Measurements from ENCODE around the gene RBX1. TPM values are rescaled to one million over a fixed set of nuclear protein-coding genes. Genes with fewer than 3 reads are reported as not detected.
A peak's percentile ranks its signal among the peaks of the same experiment; 100 is the strongest.

Gene RBX1
- total RNA-seq, 1 donor from 2014 or later = 69.7 TPM

GRCh38 chr22:41009222-41009948, 58.2 kb downstream of the RBX1 start:
- no peak overlapping the region for H3K27ac ChIP-seq (replicated peaks)
- H3K9me3 ChIP-seq (replicated peaks) = no peaks in the 10 kb centered on the region
- intact Hi-C loops (cut with micrococcal nuclease) = no loop called here
- no peak for DNase-seq
- no peak overlapping the region for H3K4me3 ChIP-seq
- no peaks in the 10 kb centered on the region for H3K27me3 ChIP-seq (ENCODE audit: low read depth)
- no peaks in the 10 kb centered on the region for H3K4me1 ChIP-seq
- TF ChIP-seq CTCF (IDR thresholded peaks at IDR 0.05; ENCODE audit: borderline replicate concordance) = no peak
- H3K36me3 ChIP-seq = no peaks in the 10 kb centered on the region

GRCh38 chr22:41015003-41015402, 63.8 kb downstream of the RBX1 start:
- no peak overlapping the region for H3K4me3 ChIP-seq
- no peak overlapping the region for H3K27ac ChIP-seq (replicated peaks)
- no peak for TF ChIP-seq CTCF (IDR thresholded peaks at IDR 0.05; ENCODE audit: borderline replicate concordance)
- H3K4me1 ChIP-seq = no peaks in the 10 kb centered on the region
- intact Hi-C loops (cut with micrococcal nuclease) = no loop called here
- H3K36me3 ChIP-seq = no peaks in the 10 kb centered on the region
- H3K9me3 ChIP-seq (replicated peaks) = no peaks in the 10 kb centered on the region
- no peaks in the 10 kb centered on the region for H3K27me3 ChIP-seq (ENCODE audit: low read depth)
- DNase-seq = no peak

GRCh38 chr22:41021061-41021612, 70.0 kb downstream of the RBX1 start:
- no peaks in the 10 kb centered on the region for H3K36me3 ChIP-seq
- peak; percentile 14 for DNase-seq
- no peaks in the 10 kb centered on the region for H3K9me3 ChIP-seq (replicated peaks)
- no peak for TF ChIP-seq CTCF (IDR thresholded peaks at IDR 0.05; ENCODE audit: borderline replicate concordance)
- intact Hi-C loops (cut with micrococcal nuclease) = loop anchor here (10.0 kb wide), 1 partner anchor 74 kb away; the partner anchor contains the start of gene EP300
- peak overlapping the region; percentile 99 for H3K27ac ChIP-seq (replicated peaks)
- H3K4me3 ChIP-seq = peak overlapping the region; percentile 84
- H3K27me3 ChIP-seq (ENCODE audit: low read depth) = no peaks in the 10 kb centered on the region
- H3K4me1 ChIP-seq = peaks cover 26% of the 10 kb centered on the region

- TF ChIP-seq CTCF (IDR thresholded peaks at IDR 0.05; ENCODE audit: borderline replicate concordance) = peak; percentile 45
- Histone ChIP-seq H3K36me3 (no peaks in the 10 kb centered on the region), H3K9me3 (replicated peaks) (no peaks in the 10 kb centered on the region), H3K4me1 (peaks cover 26% of the 10 kb centered on the region), H3K27me3 (ENCODE audit: low read depth) (no peaks in the 10 kb centered on the region), H3K27ac (replicated peaks) (peak overlapping the region; percentile 99), H3K4me3 (peak overlapping the region; percentile 84)
- peak; percentile 75 for DNase-seq
- intact Hi-C loops (cut with micrococcal nuclease) = loop anchor here (10.0 kb wide), 1 partner anchor 73 kb away; the partner anchor contains the start of gene EP300
These were observed 70.7 kb downstream of the RBX1 start for GRCh38 chr22:41021613-41022454.

- intact Hi-C loops (cut with micrococcal nuclease) = loop anchor here (10.0 kb wide), 1 partner anchor 72 kb away; the partner anchor contains the start of gene EP300
- peak overlapping the region; percentile 84 for H3K4me3 ChIP-seq
- H3K4me1 ChIP-seq = peaks cover 26% of the 10 kb centered on the region
- no peak for TF ChIP-seq CTCF (IDR thresholded peaks at IDR 0.05; ENCODE audit: borderline replicate concordance)
- H3K27ac ChIP-seq (replicated peaks) = peak overlapping the region; percentile 99
- H3K27me3 ChIP-seq (ENCODE audit: low read depth) = no peaks in the 10 kb centered on the region
- DNase-seq = peak; percentile 93
- H3K36me3 ChIP-seq = no peaks in the 10 kb centered on the region
- H3K9me3 ChIP-seq (replicated peaks) = no peaks in the 10 kb centered on the region
These were observed 71.5 kb downstream of the RBX1 start for GRCh38 chr22:41022470-41023298.
